Adrenal gland (tissue), 12 donors: ENCODE results near the gene TRMO. TPM values are rescaled to one million over a fixed set of nuclear protein-coding genes. Genes with fewer than 3 reads are reported as not detected.
A peak's percentile ranks its signal among the peaks of the same experiment; 100 is the strongest.

Experiments
- DNase-seq, 7 donors: peaks; one replicate each; pipeline ENCODE4 v3.0.0-alpha.2; 2019 to 2020
- H3K27ac ChIP-seq, 5 donors: fragments of 200-600 bp; sonication (generic) in 4 of 5; 1 replicate in 3 of 5; 2 replicates in 2 of 5; pipeline versions ENCODE4 v1.5.1 to v1.8.0; 2016 to 2020; ENCODE audit warnings: mild to moderate bottlenecking in 1 of 5
- H3K27me3 ChIP-seq: fragments of 200-600 bp; 2 replicates; pipeline ENCODE4 v1.8.0; 2021
- H3K36me3 ChIP-seq, 2 donors: fragments of 200-600 bp; replicated peaks in 1 of 2; 1 replicate in 1 of 2; 2 replicates in 1 of 2; pipeline versions ENCODE4 v1.5.1 to v1.8.0; 2018 to 2022
- H3K4me1 ChIP-seq, 2 donors: fragments of 200-600 bp; replicated peaks in 1 of 2; 1 replicate in 1 of 2; 2 replicates in 1 of 2; pipeline versions ENCODE4 v1.5.1 to v1.8.0; 2018 to 2021
- H3K4me3 ChIP-seq, 4 donors: fragments of 200-600 bp; sonication (generic) in 3 of 4; one replicate each; pipeline ENCODE4 v1.5.1; 2016 to 2018
- H3K9me3 ChIP-seq, 3 donors: fragments of 200-600 bp; sonication (generic) in 1 of 3; replicated peaks in 1 of 3; 1 replicate in 2 of 3; 2 replicates in 1 of 3; pipeline versions ENCODE4 v1.5.1 to v1.8.0; 2016 to 2021
- CTCF ChIP-seq, 6 experiments: fragments of 450-650 bp in 4 of 6; fragments of 200-600 bp in 2 of 6; sonication (generic) in 1 of 6; IDR thresholded peaks; 1 replicate in 5 of 6; 2 replicates in 1 of 6; pipeline versions ENCODE4 v1.5.1 to v1.8.0; 2016 to 2021; ENCODE audit warnings: antibody characterized with exemption in 6 of 6, mild to moderate bottlenecking in 2 of 6, moderate library complexity in 1 of 6
- POLR2A ChIP-seq, 2 donors: fragments of 450-650 bp; IDR thresholded peaks; one replicate each; pipeline ENCODE4 v1.6.1; 2017; ENCODE audit warnings: antibody characterized with exemption in 2 of 2, mild to moderate bottlenecking in 2 of 2, moderate library complexity in 1 of 2
- WGBS, 4 donors: extraction: QIAGEN DNeasy Blood & Tissue Kit in 2 of 4; methylation state at CpG; one replicate each; pipeline versions ENCODE4 v1.1.5 to v1.1.7; 2013 to 2017; 5-methylcytosine and 5-hydroxymethylcytosine counted together
- intact Hi-C, 2 donors: fragments of 100-400 bp; cut with DNase I; formaldehyde crosslinking; loops; one replicate each; pipeline versions ENCODE4 v1.14.1 to v1.15.0; 2022 to 2023
- polyA plus RNA-seq, 3 donors: library from polyadenylated mRNA; stranded (reverse); fragments of 200-250 nt in 2 of 3; fragments of 350-450 nt in 1 of 3; fragmentation: Illumina TruSeq in 1 of 3; extraction: RNeasy Lipid Tissue Mini Kit (QIAGEN cat#74804) in 1 of 3; gene quantifications; one replicate each; pipeline ENCODE4 v1.2.3, GENCODE V29; 2013 to 2014
- total RNA-seq, 9 donors: library from RNA; depleted of rRNA in 4 of 9; stranded (reverse); fragments of >200 nt in 4 of 9; fragments of 120-200 nt in 1 of 9; fragmentation: NEBNext Ultra II Directional in 1 of 9; extraction: Animal tissue kit (Norgen Biotek cat#: 25700) in 1 of 9; gene quantifications; one replicate each; pipeline versions ENCODE4 v1.1.0 to v1.2.4, GENCODE V29; 2013 to 2023
- donor health status: healthy with polysubstance abuse.
- donor health status: Bipolar disorder and iron deficiency.
- donor health status: DM: yes; HTN: yes; CAD: no.
- donor health status: DM: no; HTN: no; CAD: no.
- donor health status: DM: no; HTN: no; CAD: no.
- donor health status: DM: yes; HTN: yes; CAD: no.

TRMO gene
- total and polyA plus RNA-seq, 12 donors, result 7.8 to 40.4 (median 17.1) TPM

GRCh38 chr9:97895211-97895610 is 27.1 kb downstream of the TRMO start:
- H3K4me3 ChIP-seq, result no peak overlapping the region
- no peaks in the 10 kb centered on the region for H3K9me3 ChIP-seq
- H3K27ac ChIP-seq, result no peak overlapping the region
- TF ChIP-seq CTCF (IDR thresholded peaks at IDR 0.05), result no peak
- TF ChIP-seq POLR2A (IDR thresholded peaks at IDR 0.05), result no peak
- peaks cover 0 to 5% of the 10 kb centered on the region in 2 donors for H3K4me1 ChIP-seq
- intact Hi-C loops, result loop anchor here in 1 of 2 donors (5.0 kb wide), 1 partner anchor 183 kb away; no protein-coding TSS in a partner anchor
- no peaks in the 10 kb centered on the region for H3K27me3 ChIP-seq
- no peak for DNase-seq
- H3K36me3 ChIP-seq, result no peaks in the 10 kb centered on the region
- WGBS, 4 donors, result 92 to 96% (median 95%) methylated on average over 1 of the region's 1 CpG

GRCh38 chr9:97892421-97892820 is 29.9 kb downstream of the TRMO start:
- Histone ChIP-seq H3K9me3 (no peaks in the 10 kb centered on the region), H3K4me3 (no peak overlapping the region), H3K27me3 (no peaks in the 10 kb centered on the region), H3K36me3 (no peaks in the 10 kb centered on the region), H3K27ac (no peak overlapping the region), H3K4me1 (no peaks in the 10 kb centered on the region)
- TF ChIP-seq CTCF (IDR thresholded peaks at IDR 0.05), result no peak
- TF ChIP-seq POLR2A (IDR thresholded peaks at IDR 0.05), result no peak
- WGBS, 4 donors, result 79 to 100% (median 82%) methylated on average over 2 of the region's 2 CpGs
- DNase-seq, result no peak
- intact Hi-C loops, result loop anchor here in 1 of 2 donors (5.0 kb wide), 1 partner anchor 180 kb away; no protein-coding TSS in a partner anchor

- no peaks in the 10 kb centered on the region for H3K27me3 ChIP-seq
- DNase-seq, result no peak
- H3K4me1 ChIP-seq, result no peaks in the 10 kb centered on the region
- intact Hi-C loops, result loop anchor here in 1 of 2 donors (5.0 kb wide), 1 partner anchor 179 kb away; no protein-coding TSS in a partner anchor
- H3K9me3 ChIP-seq, result no peaks in the 10 kb centered on the region
- H3K36me3 ChIP-seq, result no peaks in the 10 kb centered on the region
- TF ChIP-seq POLR2A (IDR thresholded peaks at IDR 0.05) (no peak), CTCF (IDR thresholded peaks at IDR 0.05) (no peak)
- H3K4me3 ChIP-seq, result no peak overlapping the region
- no peak overlapping the region for H3K27ac ChIP-seq
- 85 to 93% (median 89%) methylated on average over 4 to 5 of the region's 5 CpGs for WGBS, 4 donors
These were observed 30.6 kb downstream of the TRMO start for GRCh38 chr9:97891736-97892135.

- Histone ChIP-seq H3K27ac (no peak overlapping the region), H3K9me3 (no peaks in the 10 kb centered on the region), H3K36me3 (no peaks in the 10 kb centered on the region), H3K4me3 (no peak overlapping the region), H3K4me1 (no peaks in the 10 kb centered on the region), H3K27me3 (no peaks in the 10 kb centered on the region)
- 42 to 62% (median 49%) methylated on average over 9 of the region's 9 CpGs for WGBS, 4 donors
- TF ChIP-seq POLR2A (IDR thresholded peaks at IDR 0.05) (no peak), CTCF (IDR thresholded peaks at IDR 0.05) (peak; percentile 33 to 69 (median 52))
- intact Hi-C loops, result loop anchor here in 1 of 2 donors (5.0 kb wide), 1 partner anchor 178 kb away; no protein-coding TSS in a partner anchor
- peak in 4 of 7 donors; percentile 36 to 62 (median 47) for DNase-seq
These were observed 32.1 kb downstream of the TRMO start for GRCh38 chr9:97889941-97890887.
